HG02623 (cell line): ENCODE results near the gene HOTAIR.

ENCODE experiments used
- ATAC-seq: cut with Tn5 transposase; IDR thresholded peaks from one replicate; pipeline ENCODE4 v1.9.1; 2021; ENCODE audit warnings: moderate library complexity; ENCODE audit not compliant: unreplicated experiment

The HOTAIR gene

GRCh38 chr12:54000116-54001114 lies 25.7 kb upstream of the HOTAIR start, which contains the start of gene HOXC9:
HOXC9 (plus strand) TSS chr12:54000161; CDS start chr12:54000189, 28 bp downstream.
- no peak for ATAC-seq

DNA sequence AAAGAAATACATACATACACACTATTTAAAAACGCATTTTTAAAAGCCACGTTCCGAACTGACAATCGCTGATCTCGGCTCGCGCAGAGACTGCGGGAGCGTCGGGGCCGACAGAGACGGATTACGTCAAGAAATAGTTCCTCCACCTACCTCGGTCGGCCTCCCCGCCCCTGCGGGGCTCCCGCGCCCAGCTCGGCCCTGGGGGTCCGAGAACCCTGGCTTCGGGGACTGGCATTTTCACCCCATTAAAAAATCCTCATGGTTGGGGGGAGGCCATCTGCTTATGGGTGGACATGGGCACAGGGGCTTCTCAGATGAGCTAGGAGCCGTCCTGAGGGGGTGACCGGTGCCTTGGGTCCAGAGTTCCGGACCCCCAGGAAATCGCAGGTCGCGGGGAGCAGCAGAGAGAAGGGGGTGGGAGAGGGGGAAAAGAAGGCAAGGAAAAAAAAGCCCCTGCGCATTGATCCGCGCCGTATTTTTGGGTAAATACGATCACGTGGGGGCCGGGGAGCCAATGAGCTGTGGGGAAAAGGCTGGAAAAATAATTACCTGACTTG lies 24.9 kb upstream of the HOTAIR start:
- ATAC-seq, result no peak

- no peak for ATAC-seq
These were observed 24.1 kb upstream of the HOTAIR start for GRCh38 chr12:53998900-53999236.

DNA sequence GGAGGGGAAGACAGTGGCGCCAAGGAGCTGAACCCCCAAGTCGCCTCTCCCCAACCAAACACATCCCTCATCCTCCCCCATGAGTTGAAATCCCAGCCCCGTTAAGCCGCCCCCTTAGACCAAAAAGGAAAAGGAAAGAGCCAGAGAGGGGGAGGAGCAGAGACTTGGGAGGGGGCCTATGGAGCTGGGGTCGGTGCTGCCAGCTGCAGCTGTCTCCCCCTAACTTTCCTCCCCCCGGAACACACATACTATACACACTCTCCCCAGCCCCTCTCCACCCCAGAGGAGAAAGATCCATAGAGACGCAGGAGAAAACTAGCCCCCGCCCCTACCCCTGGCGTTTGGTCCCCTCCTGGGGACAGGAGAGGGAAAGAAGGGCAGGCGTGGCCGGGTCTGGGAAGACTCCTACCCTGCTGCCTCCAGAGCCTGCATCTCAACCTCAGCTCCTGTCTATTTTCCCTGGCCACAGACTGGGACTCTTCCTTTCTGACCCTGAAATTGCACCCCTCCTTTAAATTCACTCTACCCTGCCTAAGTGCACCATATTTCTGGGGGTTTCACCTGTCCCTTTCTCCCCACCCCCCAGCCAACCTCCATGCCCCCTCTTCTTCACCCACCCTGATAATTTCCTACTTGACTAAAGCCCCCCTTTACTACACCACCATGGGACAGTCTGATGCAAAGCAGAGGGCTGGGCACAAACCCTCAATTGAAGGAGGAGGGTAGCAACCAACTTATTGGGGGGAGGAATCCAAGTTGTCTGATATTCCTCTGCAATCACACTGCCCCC lies 23.6 kb upstream of the HOTAIR start:
- ATAC-seq, result no peak

- no peak for ATAC-seq
These were observed 22.7 kb upstream of the HOTAIR start for GRCh38 chr12:53997204-53998109.

GRCh38 chr12:53996240-53997203 lies 21.8 kb upstream of the HOTAIR start:
- ATAC-seq, result no peak

DNA sequence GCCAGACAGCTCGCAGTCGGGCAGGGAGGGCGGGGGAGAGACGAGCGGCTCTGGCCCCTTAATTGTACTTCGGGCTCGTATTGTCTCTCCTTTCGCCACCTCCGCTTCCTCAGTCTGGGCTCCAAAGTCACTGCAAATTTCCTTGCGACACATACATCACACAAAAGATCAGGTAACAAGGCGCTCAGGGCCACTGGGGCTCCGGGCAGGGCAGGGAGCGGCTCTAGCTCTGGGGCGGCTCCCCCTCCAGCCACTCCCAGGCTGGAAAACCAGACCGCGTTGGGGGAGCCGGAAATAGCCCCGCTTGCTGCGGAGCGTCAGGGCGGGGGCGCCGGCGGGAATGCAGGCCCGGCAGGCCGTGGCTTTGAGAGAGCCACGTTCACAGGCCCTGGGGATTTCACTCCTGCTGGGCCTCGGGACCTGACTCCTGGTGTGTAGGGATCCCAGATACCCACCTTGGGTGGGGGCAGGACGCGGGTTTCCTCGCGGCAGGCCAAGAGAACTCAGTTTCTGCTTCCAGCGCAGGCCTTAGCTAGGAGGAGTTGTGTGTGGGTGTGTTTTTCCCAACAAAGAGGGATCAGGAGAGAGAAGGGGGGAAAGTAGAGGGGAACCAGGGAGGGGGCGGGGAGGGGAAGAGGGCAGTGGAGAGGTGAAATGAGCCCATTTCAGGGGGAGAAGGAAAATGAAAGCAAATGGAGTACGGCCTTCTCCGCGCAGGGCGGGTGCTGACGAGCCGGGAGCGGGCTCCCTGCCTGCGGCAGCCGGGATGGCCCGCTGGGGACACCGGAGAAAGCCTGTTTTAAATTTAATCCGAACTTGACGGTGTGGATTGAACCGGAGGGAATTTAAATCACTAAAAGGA lies 20.9 kb upstream of the HOTAIR start:
- ATAC-seq, result no peak

- no peak for ATAC-seq
These were observed 20.2 kb upstream of the HOTAIR start for GRCh38 chr12:53995002-53995377.

- no peak for ATAC-seq
These were observed 19.7 kb upstream of the HOTAIR start for GRCh38 chr12:53994264-53995001.

DNA sequence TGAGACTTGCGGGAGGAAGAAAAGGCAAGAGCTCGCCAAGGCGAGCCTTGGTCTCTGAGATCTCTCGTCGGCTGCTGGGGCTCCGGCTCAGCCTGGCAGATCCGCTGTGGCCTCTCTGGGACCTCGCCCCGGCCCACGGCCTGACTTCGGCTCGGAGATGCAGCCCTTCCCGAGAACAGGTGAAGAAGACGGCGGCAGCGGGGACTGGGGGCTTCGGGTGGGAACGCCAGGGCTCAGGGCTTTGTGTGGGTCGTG lies 19.2 kb upstream of the HOTAIR start:
- no peak for ATAC-seq

DNA sequence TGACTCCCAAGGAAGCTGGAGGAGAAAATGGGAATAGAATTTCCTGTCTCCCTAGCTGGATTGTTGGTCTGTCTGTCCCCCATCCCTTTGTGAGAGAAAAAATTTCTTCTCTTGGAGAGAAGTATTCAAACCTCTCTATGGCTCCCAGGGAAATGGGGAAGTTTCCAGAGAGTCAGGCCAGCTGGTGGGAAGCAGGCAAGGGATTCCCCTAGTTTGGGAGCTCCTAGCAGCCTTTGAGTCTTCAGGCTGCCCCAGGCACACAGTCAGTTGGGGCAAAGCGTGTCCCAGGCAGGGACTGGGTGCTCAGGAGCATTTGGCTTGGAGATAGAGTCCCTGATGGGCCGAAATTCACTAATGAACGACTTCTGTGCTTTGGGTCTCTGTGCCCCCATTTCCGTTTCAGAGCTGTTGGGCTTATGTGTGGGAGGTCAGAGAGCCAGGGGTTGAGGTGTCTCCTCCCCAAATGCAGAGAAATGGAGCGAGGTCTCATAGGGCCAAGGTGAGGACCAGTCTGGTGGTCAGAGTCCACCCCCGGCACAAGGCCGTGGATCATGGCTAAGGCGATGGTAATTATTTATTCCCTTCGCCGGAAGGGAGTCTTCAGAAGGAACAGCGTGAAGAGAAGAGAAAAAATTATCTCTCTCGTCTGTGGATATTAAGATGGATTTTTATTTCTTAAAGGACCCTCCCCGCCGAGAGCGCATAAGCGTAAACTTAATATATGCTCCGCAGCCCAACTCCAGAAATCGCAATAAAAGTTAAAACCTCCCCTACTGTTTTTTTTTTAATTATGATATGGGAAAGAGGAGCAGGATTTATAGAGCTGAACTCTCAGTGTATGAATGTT lies 18.6 kb upstream of the HOTAIR start:
- no peak for ATAC-seq

DNA sequence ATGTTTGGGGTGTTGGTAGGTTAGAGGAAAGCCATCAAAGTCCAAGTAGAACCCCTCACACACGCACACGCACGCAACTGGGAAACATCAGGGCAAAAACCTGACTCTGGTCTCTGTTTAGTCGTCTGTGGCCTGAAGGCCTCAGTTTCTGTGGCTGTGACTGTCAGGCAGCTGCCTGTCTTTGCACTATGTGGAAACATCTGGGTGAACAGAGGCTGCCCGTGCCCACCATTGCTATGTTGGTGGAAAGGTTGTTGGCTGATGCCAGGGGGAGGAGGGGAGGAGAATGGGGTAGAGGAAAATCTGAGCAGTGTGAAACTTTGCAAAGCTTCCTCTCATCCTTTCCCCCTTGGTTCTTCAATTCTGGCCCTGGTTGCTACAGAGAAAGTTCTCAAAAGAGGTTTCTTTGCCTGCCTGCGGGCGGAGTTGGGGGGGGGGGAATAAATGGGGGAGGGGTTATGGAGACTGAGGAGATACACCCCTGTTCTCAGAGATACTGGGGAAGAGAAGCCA lies 17.7 kb upstream of the HOTAIR start:
- no peak for ATAC-seq

- no peak for ATAC-seq
These were observed 16.3 kb upstream of the HOTAIR start for GRCh38 chr12:53991077-53991460.

- ATAC-seq, result no peak
These were observed 15.7 kb upstream of the HOTAIR start for GRCh38 chr12:53990311-53991076.

GRCh38 chr12:53989227-53990113 lies 14.7 kb upstream of the HOTAIR start:
- no peak for ATAC-seq
